Vagina (tissue), 2 donors: ENCODE measurements around the gene MRTFB.

ENCODE experiments used
- CTCF ChIP-seq, 3 experiments: fragments of 450-650 bp in 2 of 3; fragments of 200-600 bp in 1 of 3; sonication (generic) in 1 of 3; IDR thresholded peaks; one replicate each; pipeline ENCODE4 v1.5.1; 2017 to 2019; ENCODE audit warnings: antibody characterized with exemption in 3 of 3, mild to moderate bottlenecking in 2 of 3, moderate library complexity in 2 of 3
- POLR2A ChIP-seq, 2 donors: fragments of 450-650 bp; IDR thresholded peaks; one replicate each; pipeline ENCODE4 v1.6.1; 2017; ENCODE audit warnings: antibody characterized with exemption in 2 of 2, mild to moderate bottlenecking in 2 of 2, moderate library complexity in 2 of 2
- POLR2AphosphoS5 ChIP-seq, 2 donors: sonication (generic); formaldehyde crosslinking; IDR thresholded peaks; one replicate each; pipeline ENCODE4 v1.9.0; 2017; ENCODE audit warnings: antibody characterized with exemption in 2 of 2, mild to moderate bottlenecking in 2 of 2, low read depth in 1 of 2; ENCODE audit not compliant: insufficient read depth in 1 of 2

- TF ChIP-seq CTCF (IDR thresholded peaks at IDR 0.05) (no peak), POLR2A (IDR thresholded peaks at IDR 0.05) (no peak), POLR2AphosphoS5 (IDR thresholded peaks at IDR 0.05; ENCODE audit: insufficient read depth in 1 of 2, low read depth in 1 of 2) (no peak)
Observed at GRCh38 chr16:14301169-14302030, 230.3 kb downstream of the MRTFB start.
